ENCODE measurements around the gene PINK1.

DNA sequence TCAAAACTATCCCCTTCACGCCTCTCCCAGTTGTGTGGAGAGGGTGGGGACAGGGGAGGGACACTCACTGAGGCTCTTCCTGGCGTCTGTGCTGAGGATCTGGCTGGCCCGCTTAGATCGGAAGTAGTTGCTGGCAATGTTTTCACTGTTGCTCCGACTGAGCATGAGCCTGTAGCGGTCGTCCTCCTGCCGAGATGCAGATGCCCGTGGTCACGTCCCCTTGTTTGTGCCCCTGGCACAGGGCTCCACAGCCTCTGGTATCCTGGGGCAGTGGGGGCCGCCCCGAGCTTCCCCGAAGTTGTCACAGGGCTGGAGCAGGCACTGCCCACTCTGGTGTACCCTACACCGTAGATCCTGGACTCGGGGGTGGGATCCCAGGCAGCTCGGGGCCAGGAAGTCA lies 32.9 kb downstream of the PINK1 start:
- TF ChIP-seq POLR2A (IDR thresholded peaks at IDR 0.05) = no peak
- TF ChIP-seq, protein P1, sequence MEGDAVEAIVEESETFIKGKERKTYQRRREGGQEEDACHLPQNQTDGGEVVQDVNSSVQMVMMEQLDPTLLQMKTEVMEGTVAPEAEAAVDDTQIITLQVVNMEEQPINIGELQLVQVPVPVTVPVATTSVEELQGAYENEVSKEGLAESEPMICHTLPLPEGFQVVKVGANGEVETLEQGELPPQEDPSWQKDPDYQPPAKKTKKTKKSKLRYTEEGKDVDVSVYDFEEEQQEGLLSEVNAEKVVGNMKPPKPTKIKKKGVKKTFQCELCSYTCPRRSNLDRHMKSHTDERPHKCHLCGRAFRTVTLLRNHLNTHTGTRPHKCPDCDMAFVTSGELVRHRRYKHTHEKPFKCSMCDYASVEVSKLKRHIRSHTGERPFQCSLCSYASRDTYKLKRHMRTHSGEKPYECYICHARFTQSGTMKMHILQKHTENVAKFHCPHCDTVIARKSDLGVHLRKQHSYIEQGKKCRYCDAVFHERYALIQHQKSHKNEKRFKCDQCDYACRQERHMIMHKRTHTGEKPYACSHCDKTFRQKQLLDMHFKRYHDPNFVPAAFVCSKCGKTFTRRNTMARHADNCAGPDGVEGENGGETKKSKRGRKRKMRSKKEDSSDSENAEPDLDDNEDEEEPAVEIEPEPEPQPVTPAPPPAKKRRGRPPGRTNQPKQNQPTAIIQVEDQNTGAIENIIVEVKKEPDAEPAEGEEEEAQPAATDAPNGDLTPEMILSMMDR (IDR thresholded peaks at IDR 0.05) = no peak
